ENCODE results near the gene SPSB1.

DNA sequence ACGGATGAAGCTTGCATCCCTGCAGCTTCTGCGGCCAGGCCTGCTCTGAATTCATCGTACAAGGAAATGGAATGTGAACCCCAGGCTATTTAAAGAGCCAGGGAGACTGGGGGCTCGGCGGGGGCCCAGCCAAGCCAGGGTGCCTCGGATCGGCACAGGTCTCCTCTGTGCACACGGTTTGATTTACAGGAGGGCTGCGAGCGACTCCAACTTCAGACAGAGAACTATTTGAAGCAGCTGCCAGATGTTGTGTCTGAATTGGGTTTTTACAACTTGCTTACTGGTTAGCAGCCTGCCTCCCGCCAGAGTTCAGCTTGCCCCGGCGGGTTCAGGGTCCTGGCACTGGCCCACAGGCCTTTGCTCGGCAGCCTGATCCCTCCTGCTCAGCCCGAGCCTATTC, 83.2 kb downstream of the SPSB1 start:
- no peak for TF ChIP-seq EZH2 (IDR thresholded peaks at IDR 0.05; ENCODE audit: insufficient read depth, poor library complexity, severe bottlenecking)
- no peak for TF ChIP-seq EZH2phosphoT487 (IDR thresholded peaks at IDR 0.05; ENCODE audit: insufficient read depth, low read depth)
